ENCODE results near the gene CACNG3.

CACNG3 gene

DNA sequence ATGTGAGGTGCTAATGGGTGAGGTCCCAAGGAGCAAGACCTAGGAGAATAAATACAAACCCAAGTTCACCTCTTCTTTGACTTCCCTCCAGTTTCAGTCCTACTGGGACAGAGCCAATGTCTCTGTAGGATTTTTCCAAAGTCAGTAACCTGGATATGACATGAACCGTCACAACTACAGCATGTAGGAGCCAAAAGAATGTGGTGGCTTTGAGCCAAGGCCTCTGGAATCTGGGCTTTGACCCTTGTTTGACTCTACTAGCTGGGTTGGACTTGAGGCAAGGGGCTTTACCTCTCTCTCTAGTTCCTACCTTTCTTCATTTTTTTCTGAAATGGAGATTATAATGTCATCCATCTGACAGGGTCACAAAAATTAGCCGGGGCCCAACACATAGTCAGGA lies 91.4 kb downstream of the CACNG3 start:
- H3K36me3 ChIP-seq (ENCODE audit: insufficient read depth, insufficient read length, low read length) = no peaks in the 10 kb centered on the region
- no peak for DNase-seq (ENCODE audit: low read depth, low spot score)
- H3K4me3 ChIP-seq (ENCODE audit: insufficient read length, low read depth) = no peak overlapping the region
- H3K9me3 ChIP-seq (ENCODE audit: insufficient read depth, low read length) = no peaks in the 10 kb centered on the region
- H3K4me1 ChIP-seq (ENCODE audit: insufficient read depth, insufficient read length) = peaks cover 18% of the 10 kb centered on the region
- H3K9ac ChIP-seq (ENCODE audit: insufficient read length, low read depth) = no peak overlapping the region
- TF ChIP-seq SUZ12 (IDR thresholded peaks at IDR 0.05; ENCODE audit: extremely low read depth, insufficient read depth, insufficient read length) (no peak), ZNF274 (IDR thresholded peaks at IDR 0.05; ENCODE audit: low read depth, low read length) (no peak), YY1 (IDR thresholded peaks at IDR 0.05; ENCODE audit: insufficient read depth, insufficient read length) (no peak)
- H3K27me3 ChIP-seq (ENCODE audit: insufficient read depth, insufficient read length) = no peaks in the 10 kb centered on the region

- H3K4me1 ChIP-seq (ENCODE audit: insufficient read depth, insufficient read length) = peaks cover 18% of the 10 kb centered on the region
- DNase-seq (ENCODE audit: low read depth, low spot score) = peak; percentile 49
- TF ChIP-seq ZNF274 (IDR thresholded peaks at IDR 0.05; ENCODE audit: low read depth, low read length) (no peak), SUZ12 (IDR thresholded peaks at IDR 0.05; ENCODE audit: extremely low read depth, insufficient read depth, insufficient read length) (no peak), YY1 (IDR thresholded peaks at IDR 0.05; ENCODE audit: insufficient read depth, insufficient read length) (no peak)
These were observed 92.6 kb downstream of the CACNG3 start for GRCh38 chr16:24348545-24349290.

GRCh38 chr16:24349320-24349719 lies 93.2 kb downstream of the CACNG3 start:
- TF ChIP-seq ZNF274 (IDR thresholded peaks at IDR 0.05; ENCODE audit: low read depth, low read length) (no peak), YY1 (IDR thresholded peaks at IDR 0.05; ENCODE audit: insufficient read depth, insufficient read length) (no peak), SUZ12 (IDR thresholded peaks at IDR 0.05; ENCODE audit: extremely low read depth, insufficient read depth, insufficient read length) (no peak)
- Histone ChIP-seq H3K4me1 (ENCODE audit: insufficient read depth, insufficient read length) (peaks cover 18% of the 10 kb centered on the region), H3K36me3 (ENCODE audit: insufficient read depth, insufficient read length, low read length) (no peaks in the 10 kb centered on the region), H3K9me3 (ENCODE audit: insufficient read depth, low read length) (no peaks in the 10 kb centered on the region), H3K4me3 (ENCODE audit: insufficient read length, low read depth) (no peak overlapping the region), H3K27me3 (ENCODE audit: insufficient read depth, insufficient read length) (no peaks in the 10 kb centered on the region), H3K9ac (ENCODE audit: insufficient read length, low read depth) (no peak overlapping the region)
- DNase-seq (ENCODE audit: low read depth, low spot score) = no peak

More at GRCh38 chr16:24348545-24349290, 92.6 kb downstream of the CACNG3 start:
- Histone ChIP-seq H3K36me3 (ENCODE audit: insufficient read depth, insufficient read length, low read length) (no peaks in the 10 kb centered on the region), H3K9ac (ENCODE audit: insufficient read length, low read depth) (no peak overlapping the region), H3K4me3 (ENCODE audit: insufficient read length, low read depth) (no peak overlapping the region), H3K9me3 (ENCODE audit: insufficient read depth, low read length) (no peaks in the 10 kb centered on the region), H3K27me3 (ENCODE audit: insufficient read depth, insufficient read length) (no peaks in the 10 kb centered on the region)

- DNase-seq (ENCODE audit: low read depth, low spot score) = no peak
- no peak for TF ChIP-seq SUZ12 (IDR thresholded peaks at IDR 0.05; ENCODE audit: extremely low read depth, insufficient read depth, insufficient read length)
- TF ChIP-seq ZNF274 (IDR thresholded peaks at IDR 0.05; ENCODE audit: low read depth, low read length) = no peak
- no peak for TF ChIP-seq YY1 (IDR thresholded peaks at IDR 0.05; ENCODE audit: insufficient read depth, insufficient read length)
- H3K36me3 ChIP-seq (ENCODE audit: insufficient read depth, insufficient read length, low read length) = no peaks in the 10 kb centered on the region
- H3K9me3 ChIP-seq (ENCODE audit: insufficient read depth, low read length) = no peaks in the 10 kb centered on the region
- H3K4me1 ChIP-seq (ENCODE audit: insufficient read depth, insufficient read length) = peaks cover 15% of the 10 kb centered on the region
- no peaks in the 10 kb centered on the region for H3K27me3 ChIP-seq (ENCODE audit: insufficient read depth, insufficient read length)
- H3K4me3 ChIP-seq (ENCODE audit: insufficient read length, low read depth) = no peak overlapping the region
- H3K9ac ChIP-seq (ENCODE audit: insufficient read length, low read depth) = no peak overlapping the region
These were observed 96.6 kb downstream of the CACNG3 start for GRCh38 chr16:24352746-24353145.

- no peak overlapping the region for H3K9ac ChIP-seq (ENCODE audit: insufficient read length, low read depth)
- peaks cover 7% of the 10 kb centered on the region; the same call in 1 of the 2 replicates for H3K9me3 ChIP-seq (ENCODE audit: insufficient read depth, low read length)
- H3K27me3 ChIP-seq (ENCODE audit: insufficient read depth, insufficient read length) = no peaks in the 10 kb centered on the region
- no peak for TF ChIP-seq SUZ12 (IDR thresholded peaks at IDR 0.05; ENCODE audit: extremely low read depth, insufficient read depth, insufficient read length)
- TF ChIP-seq ZNF274 (IDR thresholded peaks at IDR 0.05; ENCODE audit: low read depth, low read length) = no peak
- no peak for TF ChIP-seq YY1 (IDR thresholded peaks at IDR 0.05; ENCODE audit: insufficient read depth, insufficient read length)
- no peak for DNase-seq (ENCODE audit: low read depth, low spot score)
- no peak overlapping the region for H3K4me3 ChIP-seq (ENCODE audit: insufficient read length, low read depth)
- peaks cover 9% of the 10 kb centered on the region for H3K4me1 ChIP-seq (ENCODE audit: insufficient read depth, insufficient read length)
- H3K36me3 ChIP-seq (ENCODE audit: insufficient read depth, insufficient read length, low read length) = no peaks in the 10 kb centered on the region
These were observed 97.5 kb downstream of the CACNG3 start for GRCh38 chr16:24353622-24354021.

- Histone ChIP-seq H3K9ac (ENCODE audit: insufficient read length, low read depth) (no peak overlapping the region), H3K27me3 (ENCODE audit: insufficient read depth, insufficient read length) (no peaks in the 10 kb centered on the region), H3K9me3 (ENCODE audit: insufficient read depth, low read length) (peaks cover 7% of the 10 kb centered on the region; the same call in 1 of the 2 replicates), H3K4me1 (ENCODE audit: insufficient read depth, insufficient read length) (no peaks in the 10 kb centered on the region), H3K4me3 (ENCODE audit: insufficient read length, low read depth) (no peak overlapping the region), H3K36me3 (ENCODE audit: insufficient read depth, insufficient read length, low read length) (no peaks in the 10 kb centered on the region)
- no peak for DNase-seq (ENCODE audit: low read depth, low spot score)
- no peak for TF ChIP-seq SUZ12 (IDR thresholded peaks at IDR 0.05; ENCODE audit: extremely low read depth, insufficient read depth, insufficient read length)
- no peak for TF ChIP-seq YY1 (IDR thresholded peaks at IDR 0.05; ENCODE audit: insufficient read depth, insufficient read length)
- no peak for TF ChIP-seq ZNF274 (IDR thresholded peaks at IDR 0.05; ENCODE audit: low read depth, low read length)
These were observed 101.4 kb downstream of the CACNG3 start for GRCh38 chr16:24357511-24357910.

DNA sequence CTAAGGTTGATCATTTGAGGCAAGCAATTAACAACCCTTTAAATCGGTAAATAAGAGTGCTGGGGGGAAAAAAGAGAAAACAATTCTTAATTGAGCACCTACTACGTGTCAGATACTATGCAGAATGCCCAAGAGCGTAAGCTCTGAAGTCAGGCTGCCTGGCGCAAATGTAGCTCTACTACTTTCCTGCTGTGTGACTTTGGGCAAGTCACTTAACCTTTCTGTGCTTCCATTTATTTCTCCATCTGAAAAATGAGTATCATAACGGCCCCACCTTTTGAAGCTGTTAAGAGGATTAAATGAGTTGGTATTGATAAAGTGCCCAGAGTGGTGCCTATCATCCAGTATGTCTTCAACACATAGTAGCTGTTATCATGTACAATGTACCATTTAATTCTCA lies 102.0 kb downstream of the CACNG3 start:
- Histone ChIP-seq H3K27me3 (ENCODE audit: insufficient read depth, insufficient read length) (no peaks in the 10 kb centered on the region), H3K4me1 (ENCODE audit: insufficient read depth, insufficient read length) (no peaks in the 10 kb centered on the region), H3K9ac (ENCODE audit: insufficient read length, low read depth) (no peak overlapping the region), H3K9me3 (ENCODE audit: insufficient read depth, low read length) (peaks cover 7% of the 10 kb centered on the region; the same call in 1 of the 2 replicates), H3K36me3 (ENCODE audit: insufficient read depth, insufficient read length, low read length) (no peaks in the 10 kb centered on the region), H3K4me3 (ENCODE audit: insufficient read length, low read depth) (no peak overlapping the region)
- DNase-seq (ENCODE audit: low read depth, low spot score) = no peak
- TF ChIP-seq ZNF274 (IDR thresholded peaks at IDR 0.05; ENCODE audit: low read depth, low read length) = no peak
- TF ChIP-seq SUZ12 (IDR thresholded peaks at IDR 0.05; ENCODE audit: extremely low read depth, insufficient read depth, insufficient read length) = no peak
- no peak for TF ChIP-seq YY1 (IDR thresholded peaks at IDR 0.05; ENCODE audit: insufficient read depth, insufficient read length)
